ENCODE results near the gene CAMK1D.

CAMK1D gene

GRCh38 chr10:12597176-12597575, 247.8 kb downstream of the CAMK1D start:
- no peak for DNase-seq (ENCODE audit: low read depth in 2 of 2)

- DNase-seq (ENCODE audit: low read depth in 2 of 2) = no peak
Observed at GRCh38 chr10:12597788-12598765, 248.7 kb downstream of the CAMK1D start.

- DNase-seq (ENCODE audit: low read depth in 2 of 2) = no peak
Observed at GRCh38 chr10:12600652-12601051, 251.3 kb downstream of the CAMK1D start.

GRCh38 chr10:12602521-12602920, 253.2 kb downstream of the CAMK1D start:
- DNase-seq (ENCODE audit: low read depth in 2 of 2) = no peak

- DNase-seq (ENCODE audit: low read depth in 2 of 2) = no peak
Observed at GRCh38 chr10:12603766-12604470, 254.6 kb downstream of the CAMK1D start.

GRCh38 chr10:12605580-12606405, 256.4 kb downstream of the CAMK1D start:
- no peak for DNase-seq (ENCODE audit: low read depth in 2 of 2)

- DNase-seq (ENCODE audit: low read depth in 2 of 2) = no peak
Observed at GRCh38 chr10:12606461-12606860, 257.1 kb downstream of the CAMK1D start.

- DNase-seq (ENCODE audit: low read depth in 2 of 2) = no peak
Observed at GRCh38 chr10:12608761-12609160, 259.4 kb downstream of the CAMK1D start.

GRCh38 chr10:12609435-12609834, 260.1 kb downstream of the CAMK1D start:
- no peak for DNase-seq (ENCODE audit: low read depth in 2 of 2)

GRCh38 chr10:12613136-12613535, 263.8 kb downstream of the CAMK1D start:
- DNase-seq (ENCODE audit: low read depth in 2 of 2) = no peak

- no peak for DNase-seq (ENCODE audit: low read depth in 2 of 2)
Observed at GRCh38 chr10:12614177-12614995, 265.0 kb downstream of the CAMK1D start.

GRCh38 chr10:12615296-12616220, 266.2 kb downstream of the CAMK1D start:
- DNase-seq (ENCODE audit: low read depth in 2 of 2) = no peak

- no peak for DNase-seq (ENCODE audit: low read depth in 2 of 2)
Observed at GRCh38 chr10:12617191-12618175, 268.1 kb downstream of the CAMK1D start.

GRCh38 chr10:12622016-12622415, 272.7 kb downstream of the CAMK1D start:
- no peak for DNase-seq (ENCODE audit: low read depth in 2 of 2)

GRCh38 chr10:12622691-12623090, 273.3 kb downstream of the CAMK1D start:
- DNase-seq (ENCODE audit: low read depth in 2 of 2) = no peak

GRCh38 chr10:12625393-12626023, 276.2 kb downstream of the CAMK1D start:
- DNase-seq (ENCODE audit: low read depth in 2 of 2) = no peak

- no peak for DNase-seq (ENCODE audit: low read depth in 2 of 2)
Observed at GRCh38 chr10:12628153-12628552, 278.8 kb downstream of the CAMK1D start.
